Neural cell (in vitro differentiated cells): ENCODE measurements around the gene PBX4.

ENCODE experiments used
- CTCF ChIP-seq: fragments of 450-650 bp; IDR thresholded peaks from 2 replicates; pipeline ENCODE4 v1.5.1; 2014; ENCODE audit warnings: antibody characterized with exemption, mild to moderate bottlenecking, moderate library complexity; ENCODE audit not compliant: poor library complexity, severe bottlenecking
- EZH2 ChIP-seq: fragments of 200-600, 300-800 bp; shearing (Covaris generic), sonication (generic); IDR thresholded peaks from 2 replicates; pipeline ENCODE4 v1.6.1; 2014; ENCODE audit warnings: antibody characterized with exemption, low read length, borderline replicate concordance, mild to moderate bottlenecking; ENCODE audit not compliant: insufficient read depth, poor library complexity, severe bottlenecking
- POLR2AphosphoS5 ChIP-seq: IDR thresholded peaks from 2 replicates; pipeline ENCODE4 v1.6.1; 2012
- RAD21 ChIP-seq: fragments of 450-650 bp; conservative IDR thresholded peaks from 2 replicates; pipeline ENCODE4 v1.6.1; 2014; ENCODE audit warnings: antibody characterized with exemption, mild to moderate bottlenecking, moderate library complexity
- REST ChIP-seq: IDR thresholded peaks from 2 replicates; pipeline ENCODE4 v1.6.1; 2012; ENCODE audit warnings: borderline replicate concordance
- SMC3 ChIP-seq: fragments of 450-650 bp; conservative IDR thresholded peaks from 2 replicates; pipeline ENCODE4 v1.6.1; 2014; ENCODE audit warnings: antibody characterized with exemption, mild to moderate bottlenecking, moderate library complexity; ENCODE audit not compliant: poor library complexity

DNA sequence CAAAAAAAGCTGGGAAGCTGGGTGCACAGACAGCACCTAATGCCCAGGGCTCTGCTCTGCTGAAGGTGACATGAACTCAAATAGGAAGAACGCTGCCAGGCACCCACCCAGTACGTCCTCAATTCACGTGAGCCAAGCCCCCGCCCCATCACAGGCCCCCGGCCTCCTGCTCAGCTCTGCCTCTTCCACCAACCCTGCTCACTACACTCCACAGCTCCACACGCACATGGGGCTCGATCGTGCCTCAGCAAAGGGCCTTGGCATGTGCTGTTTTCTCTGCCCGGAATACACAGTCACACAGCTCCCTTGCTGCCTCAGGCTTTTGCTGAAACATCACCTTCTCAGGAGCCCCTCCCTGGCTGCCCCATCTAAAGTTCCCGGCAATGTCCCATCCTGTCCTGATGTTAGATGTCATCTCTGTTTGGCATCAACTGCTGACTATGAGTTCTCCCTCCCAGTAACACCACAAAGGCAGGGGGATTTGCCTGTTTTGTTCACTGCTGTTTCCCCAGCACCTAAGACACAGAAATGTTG lies 42.7 kb upstream of the PBX4 start:
- no peak for TF ChIP-seq CTCF
- TF ChIP-seq POLR2AphosphoS5 = no peak
- TF ChIP-seq REST = no peak
- TF ChIP-seq EZH2 = no peak
- no peak for TF ChIP-seq RAD21
- no peak for TF ChIP-seq SMC3
